Astrocyte (in vitro differentiated cells and primary cell): Measurements from ENCODE around the gene CZIB. TPM values are rescaled to one million over a fixed set of nuclear protein-coding genes. Genes with fewer than 3 reads are reported as not detected.

Source experiments
- DNase-seq: peaks from one replicate; pipeline ENCODE4 v3.0.0-alpha.2; 2010; ENCODE audit warnings: low read depth
- FAIRE-seq: peaks from 2 replicates; lab custom pipeline; 2011; peaks lifted over from hg19 to GRCh38; lab: Jason Lieb, UNC
- H2AFZ ChIP-seq: 2 replicates; pipeline ENCODE4 v1.6.0; 2012; ENCODE audit warnings: low read depth, low read length, inconsistent platforms
- H3K27ac ChIP-seq: 2 replicates; pipeline ENCODE4 v1.5.1; 2011; ENCODE audit warnings: low read depth, low read length, inconsistent platforms
- H3K27me3 ChIP-seq: 2 replicates; pipeline ENCODE4 v1.6.0; 2011; ENCODE audit warnings: low read length, inconsistent platforms; ENCODE audit not compliant: insufficient read depth
- H3K36me3 ChIP-seq: 2 replicates; pipeline ENCODE4 v1.5.1; 2011; ENCODE audit warnings: low read length, inconsistent platforms; ENCODE audit not compliant: insufficient read depth
- H3K4me1 ChIP-seq: 2 replicates; pipeline ENCODE4 v1.5.1; 2011; ENCODE audit warnings: low read length, inconsistent platforms; ENCODE audit not compliant: insufficient read depth
- H3K4me2 ChIP-seq: 2 replicates; pipeline ENCODE4 v1.6.0; 2012; ENCODE audit warnings: low read length, inconsistent platforms
- H3K4me3 ChIP-seq: 2 replicates; pipeline ENCODE4 v1.5.1; 2011; ENCODE audit warnings: low read depth, mild to moderate bottlenecking, low read length, inconsistent platforms; ENCODE audit not compliant: insufficient read depth
- H3K79me2 ChIP-seq: 2 replicates; pipeline ENCODE4 v1.6.0; 2012; ENCODE audit warnings: mild to moderate bottlenecking, low read length, inconsistent platforms; ENCODE audit not compliant: insufficient read depth
- H3K9ac ChIP-seq: 2 replicates; pipeline ENCODE4 v1.6.0; 2012; ENCODE audit warnings: mild to moderate bottlenecking, low read length, inconsistent platforms
- H3K9me3 ChIP-seq: 2 replicates; pipeline ENCODE4 v1.5.1; 2012; ENCODE audit warnings: low read depth, mild to moderate bottlenecking, low read length, inconsistent platforms; ENCODE audit not compliant: insufficient read depth
- H4K20me1 ChIP-seq: 2 replicates; pipeline ENCODE4 v1.6.0; 2012; ENCODE audit warnings: low read length, inconsistent platforms; ENCODE audit not compliant: insufficient read depth
- H3K27ac Mint-ChIP-seq: one replicate; pipeline ENCODE4 v1.8.0; 2021; ENCODE audit warnings: mild to moderate bottlenecking, mixed read lengths; ENCODE audit not compliant: unreplicated experiment
- H3K27me3 Mint-ChIP-seq: one replicate; pipeline ENCODE4 v1.8.0; 2021; ENCODE audit warnings: low read depth, mixed read lengths; ENCODE audit not compliant: unreplicated experiment
- H3K36me3 Mint-ChIP-seq: one replicate; pipeline ENCODE4 v1.8.0; 2021; ENCODE audit warnings: low read depth, mixed read lengths; ENCODE audit not compliant: unreplicated experiment
- H3K4me1 Mint-ChIP-seq: one replicate; pipeline ENCODE4 v1.8.0; 2021; ENCODE audit warnings: low read depth, mixed read lengths; ENCODE audit not compliant: unreplicated experiment
- H3K4me3 Mint-ChIP-seq: one replicate; pipeline ENCODE4 v1.8.0; 2021; ENCODE audit warnings: mild to moderate bottlenecking, moderate library complexity, mixed read lengths; ENCODE audit not compliant: unreplicated experiment
- H3K9me3 Mint-ChIP-seq: one replicate; pipeline ENCODE4 v1.8.0; 2021; ENCODE audit warnings: mild to moderate bottlenecking, mixed read lengths; ENCODE audit not compliant: unreplicated experiment
- EZH2 ChIP-seq: IDR thresholded peaks from 2 replicates; pipeline ENCODE4 v1.6.1; 2012; ENCODE audit warnings: mild to moderate bottlenecking, low read length, inconsistent platforms; ENCODE audit not compliant: insufficient read depth
- total RNA-seq: library from RNA; stranded (reverse); gene quantifications from 2 replicates; pipeline ENCODE4 v1.2.1, GENCODE V29; 2021
- TF ChIP-seq, protein P1 (sequence below): IDR thresholded peaks from 2 replicates; pipeline ENCODE4 v1.5.1; 2011; ENCODE audit warnings: low read depth, mild to moderate bottlenecking, inconsistent platforms, low read length, moderate library complexity; ENCODE audit not compliant: insufficient read depth

CZIB gene
- total RNA-seq, 1 donor from 2014 or later: 34.5 TPM

DNA sequence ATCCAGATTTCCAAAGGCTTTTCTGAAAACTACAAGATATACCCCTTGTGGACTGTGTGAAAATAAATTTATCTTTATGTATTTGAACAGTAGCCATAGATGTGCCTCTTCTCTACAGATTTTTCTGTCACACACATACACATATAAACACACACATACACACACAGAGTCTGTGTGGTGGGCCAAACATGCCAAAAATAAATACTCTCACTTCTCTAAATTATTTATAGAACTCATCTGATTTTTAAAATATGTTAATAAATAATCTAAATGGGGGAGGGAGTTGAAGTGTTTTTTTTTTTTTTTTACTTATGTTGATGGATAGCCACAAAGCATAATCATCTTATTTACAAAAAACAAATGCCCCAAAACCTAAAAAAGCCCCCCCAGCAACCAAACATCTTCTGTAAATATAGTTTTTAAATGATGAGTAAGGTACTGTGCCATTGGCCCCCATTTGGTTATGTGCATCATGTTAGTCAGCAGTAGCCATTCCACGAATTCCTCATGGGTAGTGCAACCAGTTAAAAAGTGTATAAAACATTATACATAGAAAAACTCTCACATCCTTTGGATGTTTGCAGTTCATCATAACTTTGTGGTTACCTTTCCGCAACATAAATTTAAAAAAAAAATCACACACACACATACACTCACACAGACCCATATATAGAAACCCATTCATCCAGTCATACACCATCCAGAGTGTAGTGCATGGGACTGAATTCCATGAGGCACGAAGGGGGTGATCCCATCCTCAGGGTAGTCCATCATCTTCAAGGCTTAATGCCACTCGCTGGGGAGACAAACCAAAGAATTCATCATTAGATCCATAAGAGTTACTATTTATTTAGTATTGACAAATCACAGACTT is 26.1 kb upstream of the CZIB start:
- Mint-ChIP-seq H3K27ac (peak overlapping the region; percentile 1), H3K4me3 (no peak overlapping the region), H3K9me3 (no peaks in the 10 kb centered on the region), H3K36me3 (peaks cover 9% of the 10 kb centered on the region), H3K4me1 (peaks cover 2% of the 10 kb centered on the region), H3K27me3 (no peaks in the 10 kb centered on the region)
- Histone ChIP-seq H3K4me2 (no peak overlapping the region), H3K36me3 (peaks cover 11% of the 10 kb centered on the region), H3K4me1 (no peaks in the 10 kb centered on the region), H3K27me3 (no peaks in the 10 kb centered on the region), H3K4me3 (no peak overlapping the region), H3K9ac (no peak overlapping the region), H4K20me1 (no peaks in the 10 kb centered on the region), H3K79me2 (no peaks in the 10 kb centered on the region), H2AFZ (no peak overlapping the region), H3K9me3 (no peaks in the 10 kb centered on the region), H3K27ac (peak overlapping the region; percentile 51)
- TF ChIP-seq EZH2: no peak
- TF ChIP-seq, protein P1, sequence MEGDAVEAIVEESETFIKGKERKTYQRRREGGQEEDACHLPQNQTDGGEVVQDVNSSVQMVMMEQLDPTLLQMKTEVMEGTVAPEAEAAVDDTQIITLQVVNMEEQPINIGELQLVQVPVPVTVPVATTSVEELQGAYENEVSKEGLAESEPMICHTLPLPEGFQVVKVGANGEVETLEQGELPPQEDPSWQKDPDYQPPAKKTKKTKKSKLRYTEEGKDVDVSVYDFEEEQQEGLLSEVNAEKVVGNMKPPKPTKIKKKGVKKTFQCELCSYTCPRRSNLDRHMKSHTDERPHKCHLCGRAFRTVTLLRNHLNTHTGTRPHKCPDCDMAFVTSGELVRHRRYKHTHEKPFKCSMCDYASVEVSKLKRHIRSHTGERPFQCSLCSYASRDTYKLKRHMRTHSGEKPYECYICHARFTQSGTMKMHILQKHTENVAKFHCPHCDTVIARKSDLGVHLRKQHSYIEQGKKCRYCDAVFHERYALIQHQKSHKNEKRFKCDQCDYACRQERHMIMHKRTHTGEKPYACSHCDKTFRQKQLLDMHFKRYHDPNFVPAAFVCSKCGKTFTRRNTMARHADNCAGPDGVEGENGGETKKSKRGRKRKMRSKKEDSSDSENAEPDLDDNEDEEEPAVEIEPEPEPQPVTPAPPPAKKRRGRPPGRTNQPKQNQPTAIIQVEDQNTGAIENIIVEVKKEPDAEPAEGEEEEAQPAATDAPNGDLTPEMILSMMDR: no peak
- no peak for FAIRE-seq
- DNase-seq: peak; percentile 84

DNA sequence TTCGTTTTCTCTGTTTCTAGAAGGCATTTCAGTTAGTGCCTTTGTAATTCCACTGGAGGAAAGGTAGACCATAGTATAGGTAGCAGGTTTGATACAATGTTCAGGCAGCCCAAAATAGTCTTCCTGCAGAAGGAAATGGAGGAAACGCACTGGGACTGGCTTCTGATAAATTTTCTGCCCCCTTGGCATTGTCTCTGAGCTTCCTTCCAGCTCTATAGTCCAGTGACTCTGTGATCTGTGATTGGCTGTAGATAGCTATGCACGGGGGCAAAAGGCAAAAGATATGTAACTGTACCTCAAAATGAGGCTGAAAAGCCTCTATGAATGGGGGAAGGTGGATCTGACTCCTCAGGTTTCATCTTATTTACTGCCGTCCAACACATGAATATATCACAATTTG is 23.7 kb upstream of the CZIB start:
- no peak for TF ChIP-seq EZH2
- TF ChIP-seq, protein P1: no peak
- peaks cover under 1% of the 10 kb centered on the region for H3K4me1 ChIP-seq

DNA sequence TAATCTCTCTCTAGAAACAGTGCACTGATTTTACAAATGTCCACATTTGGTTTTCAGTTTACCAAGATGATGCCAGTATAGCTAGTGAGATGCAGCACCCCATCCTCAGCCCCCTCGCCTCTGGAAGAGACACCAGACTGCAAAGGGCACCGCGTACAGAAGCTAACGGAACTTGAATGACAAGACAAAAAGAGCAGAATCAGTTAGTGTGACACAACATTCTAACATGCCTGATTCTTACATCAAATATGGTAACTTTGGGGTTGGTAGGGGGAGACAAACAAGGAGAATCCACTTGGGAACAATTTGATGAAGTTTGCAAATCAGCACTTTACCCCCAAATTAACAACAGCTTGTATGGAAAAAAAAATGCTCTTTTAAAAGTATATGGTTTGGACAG is 21.9 kb upstream of the CZIB start:
- Histone ChIP-seq H3K27me3 (no peaks in the 10 kb centered on the region), H3K4me2 (no peak overlapping the region), H3K36me3 (peaks cover 3% of the 10 kb centered on the region), H3K4me1 (peaks cover 6% of the 10 kb centered on the region), H3K9ac (no peak overlapping the region), H3K4me3 (no peak overlapping the region), H3K27ac (no peak overlapping the region), H4K20me1 (no peaks in the 10 kb centered on the region), H3K79me2 (peaks cover 10% of the 10 kb centered on the region), H3K9me3 (no peaks in the 10 kb centered on the region), H2AFZ (no peak overlapping the region)
- FAIRE-seq (no peak), DNase-seq (no peak)
- Mint-ChIP-seq H3K27ac (no peak overlapping the region), H3K4me3 (no peak overlapping the region), H3K36me3 (no peaks in the 10 kb centered on the region), H3K4me1 (peaks cover 6% of the 10 kb centered on the region), H3K27me3 (no peaks in the 10 kb centered on the region), H3K9me3 (no peaks in the 10 kb centered on the region)
- TF ChIP-seq, protein P1: no peak
- no peak for TF ChIP-seq EZH2

More for the DNA sequence above, 23.7 kb upstream of the CZIB start:
- H3K9me3 Mint-ChIP-seq: no peaks in the 10 kb centered on the region
- DNase-seq: no peak
- H3K27ac Mint-ChIP-seq: no peak overlapping the region
- H3K36me3 Mint-ChIP-seq: peaks cover 2% of the 10 kb centered on the region
- no peak for FAIRE-seq
- H2AFZ ChIP-seq: no peak overlapping the region
- no peaks in the 10 kb centered on the region for H3K79me2 ChIP-seq
- H3K4me2 ChIP-seq: no peak overlapping the region
- H3K27me3 ChIP-seq: no peaks in the 10 kb centered on the region
- H3K9ac ChIP-seq: no peak overlapping the region
- peaks cover 11% of the 10 kb centered on the region for H3K36me3 ChIP-seq
- H3K4me3 ChIP-seq: no peak overlapping the region
- peaks cover 2% of the 10 kb centered on the region for H3K4me1 Mint-ChIP-seq
- H3K27me3 Mint-ChIP-seq: no peaks in the 10 kb centered on the region
- H3K27ac ChIP-seq: no peak overlapping the region
- no peak overlapping the region for H3K4me3 Mint-ChIP-seq
- H4K20me1 ChIP-seq: no peaks in the 10 kb centered on the region
- no peaks in the 10 kb centered on the region for H3K9me3 ChIP-seq
